H4 (cell line): ENCODE data around the gene DCP2. TPM values are rescaled to one million over a fixed set of nuclear protein-coding genes. Genes with fewer than 3 reads are reported as not detected.

ENCODE experiments used
- DNase-seq: peaks from one replicate; pipeline ENCODE4 v3.0.0-alpha.2; 2015; ENCODE audit warnings: low spot score
- total RNA-seq: library from RNA; depleted of rRNA; stranded (reverse); fragments of >200 nt; shearing (Covaris generic); gene quantifications from 2 replicates; pipeline ENCODE4 v1.2.3, GENCODE V29; 2014

Gene DCP2
- total RNA-seq, 1 experiment from 2014 or later = 36.1 TPM

DNA sequence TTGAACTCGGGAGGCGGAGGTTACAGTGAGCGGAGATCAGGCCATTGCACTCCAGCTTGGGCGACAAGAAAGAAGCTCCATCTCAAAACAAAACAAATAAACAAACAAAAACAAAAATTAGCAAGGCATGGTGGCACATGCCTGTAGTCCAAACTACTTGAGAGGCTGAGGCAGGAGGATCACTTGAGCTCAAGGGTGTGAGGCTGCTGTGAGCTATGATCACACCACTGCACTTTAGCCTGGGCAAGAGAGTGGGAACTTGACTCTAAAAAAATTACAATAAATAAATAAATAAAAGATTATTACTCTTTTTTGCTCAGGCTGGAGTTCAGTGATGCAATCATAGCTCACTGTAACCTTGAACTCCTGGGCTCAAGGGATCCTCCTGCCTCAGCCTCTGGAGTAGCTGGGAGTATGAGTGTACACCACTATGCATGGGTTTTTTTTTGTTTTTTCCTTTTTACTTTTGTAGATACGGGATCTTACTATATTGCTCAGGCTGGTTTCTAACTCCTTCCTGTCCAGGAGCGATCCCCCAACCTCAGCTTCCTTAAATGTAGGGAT lies 9.0 kb upstream of the DCP2 start:
- no peak for DNase-seq

DNA sequence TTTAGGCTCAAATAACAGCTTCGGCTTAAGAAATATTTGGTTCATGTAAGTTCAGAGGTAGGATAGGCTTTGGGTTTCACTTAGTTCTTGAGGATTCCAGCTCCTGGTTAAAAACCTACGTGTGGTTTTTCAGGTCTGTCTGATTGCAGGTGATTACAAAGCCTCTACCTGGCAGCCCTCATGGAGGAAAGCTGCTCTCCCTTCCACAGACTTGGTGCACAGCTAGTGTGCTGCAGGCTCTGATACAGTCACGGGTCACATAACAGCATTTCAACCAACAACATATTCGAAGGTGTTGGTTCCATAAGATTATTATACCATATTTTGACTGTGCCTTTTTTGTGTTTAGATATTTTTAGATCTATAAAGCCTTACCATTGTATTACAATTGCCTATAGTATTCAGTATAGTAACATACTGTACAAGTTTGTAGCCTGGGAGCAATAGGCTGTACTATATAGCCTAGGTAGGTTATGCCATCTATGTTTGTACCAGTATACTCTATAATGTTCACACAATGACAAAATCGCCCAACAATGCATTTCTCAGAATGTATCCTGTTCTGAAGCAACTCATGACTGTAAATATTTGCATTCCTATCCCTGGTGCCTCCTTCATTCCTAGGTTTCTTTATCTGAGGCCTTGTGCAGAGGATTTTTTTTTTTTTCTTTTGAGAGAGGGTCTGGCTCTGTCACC lies 8.0 kb upstream of the DCP2 start:
- peak; percentile 37 for DNase-seq

DNA sequence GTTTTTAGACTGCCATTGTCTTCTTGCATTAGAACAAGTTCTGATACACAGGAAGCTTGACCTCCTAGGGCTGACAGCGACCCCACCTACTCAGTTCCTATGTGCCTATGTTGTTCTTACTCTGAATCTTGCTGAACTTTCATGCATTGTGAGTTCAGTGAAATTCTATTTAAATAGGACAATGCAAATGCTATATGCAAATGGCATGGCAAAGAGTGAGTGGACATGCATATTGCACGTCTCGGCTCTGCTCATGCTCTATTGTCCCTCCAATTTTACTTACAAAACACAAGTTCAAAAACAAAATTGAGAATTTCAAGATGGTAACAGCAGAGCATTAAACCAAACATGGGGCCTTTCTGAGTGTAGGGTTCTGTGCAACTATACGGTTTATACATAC lies 5.3 kb upstream of the DCP2 start:
- DNase-seq = no peak

DNA sequence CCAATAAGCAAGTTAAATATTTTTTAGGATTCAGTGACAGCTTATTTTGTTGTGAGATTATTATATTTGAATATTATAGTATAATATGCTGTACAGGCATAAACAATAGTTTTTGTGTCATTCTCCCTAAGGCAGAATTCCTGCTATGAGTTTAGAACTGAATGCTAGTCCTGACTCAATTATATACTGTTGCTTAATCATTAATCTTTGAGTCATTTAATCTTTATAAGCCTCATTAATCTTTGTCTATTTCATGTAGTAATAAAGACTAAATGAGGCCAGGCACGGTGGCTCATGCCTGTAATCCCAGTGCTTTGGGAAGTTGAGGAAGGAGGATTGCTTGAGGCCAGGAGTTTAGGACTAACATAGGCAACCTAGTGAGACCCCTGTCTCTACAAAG lies 3.6 kb upstream of the DCP2 start:
- DNase-seq = no peak

GRCh38 chr5:112973904-112974303 lies 2.7 kb upstream of the DCP2 start:
- no peak for DNase-seq

GRCh38 chr5:112974901-112975300 lies 1.7 kb upstream of the DCP2 start:
- no peak for DNase-seq

GRCh38 chr5:112975721-112976431 lies 722 bp upstream of the DCP2 start:
- no peak for DNase-seq

- no peak for DNase-seq
These were observed 853 bp downstream of the DCP2 start for GRCh38 chr5:112977440-112977861.

DNA sequence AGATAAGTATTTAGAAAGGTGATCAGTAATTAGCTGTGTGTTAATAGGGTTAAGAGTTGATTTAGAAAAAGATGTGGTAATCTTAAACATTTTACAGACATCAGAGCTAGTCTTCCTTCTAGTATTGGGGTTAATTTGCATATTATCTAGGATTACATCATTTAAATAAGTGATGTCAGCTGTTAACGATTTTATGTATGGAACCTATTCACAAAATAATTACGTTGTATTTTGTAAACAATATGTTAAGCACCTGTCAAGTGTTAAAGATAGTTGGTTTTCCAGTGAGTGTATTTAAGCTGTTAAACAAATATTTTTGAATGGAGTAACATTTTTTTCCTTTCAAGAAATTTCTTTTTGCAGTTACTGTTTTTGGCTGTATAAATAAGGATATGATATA lies 2.2 kb downstream of the DCP2 start:
- DNase-seq = no peak

- DNase-seq = no peak
These were observed 3.1 kb downstream of the DCP2 start for GRCh38 chr5:112979723-112980122.

- DNase-seq = no peak
These were observed 6.8 kb downstream of the DCP2 start for GRCh38 chr5:112983363-112983762.

GRCh38 chr5:112986224-112986623 lies 9.6 kb downstream of the DCP2 start:
- DNase-seq = no peak

GRCh38 chr5:112995764-112996618 lies 19.4 kb downstream of the DCP2 start:
- peak; percentile 65 for DNase-seq

DNA sequence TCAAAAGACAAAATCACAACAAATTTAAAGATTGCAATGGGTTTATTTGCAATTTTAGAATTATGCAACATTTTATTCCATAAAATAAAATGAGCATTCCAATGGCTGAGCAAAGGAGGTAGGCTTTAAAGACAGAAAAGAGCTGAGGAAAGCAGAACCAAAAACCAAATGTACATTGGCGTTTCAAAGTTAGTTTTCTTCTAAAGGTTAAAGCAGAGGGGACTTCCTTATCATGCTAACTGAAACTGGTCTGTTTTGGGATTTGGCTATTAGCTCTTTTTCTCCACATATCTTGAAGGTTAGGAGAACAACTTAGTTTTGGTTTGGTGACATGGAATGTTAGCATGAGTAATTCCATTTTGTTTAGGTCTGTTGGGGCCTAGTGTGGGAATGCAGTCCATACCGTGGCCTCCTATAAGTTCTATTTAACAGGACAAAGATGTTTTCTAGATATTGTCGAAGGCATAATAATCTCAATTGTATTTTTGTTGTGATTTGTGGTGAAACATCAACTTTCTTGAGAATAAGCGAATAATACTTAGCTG lies 20.3 kb downstream of the DCP2 start:
- DNase-seq = no peak

- DNase-seq = no peak
These were observed 21.7 kb downstream of the DCP2 start for GRCh38 chr5:112998296-112998695.

DNA sequence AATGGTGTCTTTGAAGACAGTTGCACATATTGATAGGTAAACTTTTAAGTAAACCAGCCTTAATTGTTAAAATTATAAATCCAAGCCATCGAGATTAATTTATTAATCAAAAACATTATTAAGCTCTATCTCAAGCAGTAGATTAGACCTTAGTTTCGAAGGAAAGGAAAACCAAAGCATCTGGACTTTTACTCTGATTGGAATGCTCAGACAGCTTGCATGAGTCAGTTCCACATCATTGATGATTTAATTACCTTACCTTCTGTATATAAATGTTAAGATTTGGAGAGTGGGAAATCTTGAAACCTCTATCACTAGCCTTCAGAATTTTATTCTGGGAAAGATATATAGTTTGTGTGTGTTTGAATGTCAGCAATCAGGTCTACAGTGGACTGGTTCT lies 23.9 kb downstream of the DCP2 start:
- DNase-seq = no peak

GRCh38 chr5:113002423-113002822 lies 25.8 kb downstream of the DCP2 start:
- no peak for DNase-seq

DNA sequence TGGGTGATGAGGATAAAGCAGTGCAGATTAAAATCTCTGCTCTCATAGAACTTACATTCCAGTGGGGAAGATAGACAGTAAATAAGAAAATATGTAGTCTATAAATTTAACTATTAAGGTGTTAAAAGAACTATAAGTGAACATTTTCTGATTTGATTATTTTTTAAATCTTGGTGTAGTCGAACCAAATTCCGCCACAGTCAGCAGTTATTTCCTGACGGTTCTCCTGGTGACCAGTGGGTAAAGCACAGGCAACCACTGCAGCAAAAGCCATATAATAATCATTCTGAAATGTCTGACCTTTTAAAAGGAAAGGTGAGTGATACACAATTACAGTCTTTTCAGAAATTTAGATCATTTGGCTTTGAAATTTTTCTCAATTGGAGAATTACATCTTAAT lies 27.2 kb downstream of the DCP2 start:
- DNase-seq = no peak

GRCh38 chr5:113005454-113005853 lies 28.9 kb downstream of the DCP2 start:
- DNase-seq = peak; percentile 36

GRCh38 chr5:113017881-113018635 lies 41.5 kb downstream of the DCP2 start:
- no peak for DNase-seq
